NCI-H2171 treated with DMSO at 0.1 percent for 48 hours (cell line): ENCODE measurements around the gene TCEA3.
A peak's percentile ranks its signal among the peaks of the same experiment; 100 is the strongest.
"Not testable (repeated sequence)": the region's sequence is repeated elsewhere in the genome, so short reads cannot be mapped to it uniquely, and the experiment has no call there.

ENCODE experiments used
- DNase-seq: peaks from one replicate; lab custom pipeline; 2025; lab: John Stamatoyannopoulos, UW

The TCEA3 gene

GRCh38 chr1:23392125-23392855 lies 32.3 kb downstream of the TCEA3 start:
- no peak for DNase-seq

GRCh38 chr1:23389837-23390321 lies 34.7 kb downstream of the TCEA3 start:
- DNase-seq: no peak

DNA sequence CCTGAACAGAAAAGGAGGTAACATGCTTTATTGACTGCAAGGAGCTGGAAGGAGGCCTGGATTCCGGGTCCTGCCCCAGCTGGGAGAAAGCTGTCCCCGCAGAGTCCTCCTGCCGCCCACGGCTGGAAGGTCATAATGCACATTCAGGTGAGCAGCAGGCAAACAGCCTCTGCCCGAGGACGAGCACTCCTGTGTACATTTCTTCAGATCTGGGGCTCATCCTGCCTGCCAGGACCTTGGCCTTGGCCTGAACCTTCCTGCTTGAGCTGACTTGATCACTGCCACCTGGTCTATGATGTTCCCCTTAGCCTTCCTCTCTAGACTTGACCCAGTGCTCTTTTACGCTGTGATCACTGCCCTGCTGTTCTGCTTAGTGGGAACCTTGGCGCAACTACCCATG lies 37.1 kb downstream of the TCEA3 start:
- DNase-seq: no peak

DNA sequence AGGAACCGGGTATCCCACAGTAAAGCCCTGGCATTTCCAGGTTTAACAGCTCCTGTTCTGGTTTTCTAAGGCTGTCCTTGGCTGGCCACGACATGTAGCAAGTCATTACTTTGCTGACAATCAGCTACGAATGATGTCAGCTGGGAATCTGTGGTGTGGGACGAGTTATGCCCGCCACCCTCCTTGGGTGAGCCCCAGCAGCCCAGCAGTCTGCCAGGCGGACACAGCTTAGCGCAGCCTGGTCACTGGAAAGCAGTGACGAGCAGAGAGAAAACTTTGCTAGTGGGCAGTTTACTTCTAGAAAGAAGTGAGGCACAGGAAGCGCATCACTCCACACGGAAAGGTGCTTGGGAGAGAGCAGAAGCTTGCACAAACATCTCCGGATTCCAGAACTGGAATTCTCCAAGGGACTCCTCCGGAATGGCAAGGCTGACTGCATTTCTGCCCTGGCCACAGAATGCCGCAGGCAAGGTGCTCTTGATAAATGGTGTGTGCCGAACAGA lies 39.4 kb downstream of the TCEA3 start:
- DNase-seq: no peak

- DNase-seq: no peak
Observed at GRCh38 chr1:23384312-23385058, 40.1 kb downstream of the TCEA3 start.

DNA sequence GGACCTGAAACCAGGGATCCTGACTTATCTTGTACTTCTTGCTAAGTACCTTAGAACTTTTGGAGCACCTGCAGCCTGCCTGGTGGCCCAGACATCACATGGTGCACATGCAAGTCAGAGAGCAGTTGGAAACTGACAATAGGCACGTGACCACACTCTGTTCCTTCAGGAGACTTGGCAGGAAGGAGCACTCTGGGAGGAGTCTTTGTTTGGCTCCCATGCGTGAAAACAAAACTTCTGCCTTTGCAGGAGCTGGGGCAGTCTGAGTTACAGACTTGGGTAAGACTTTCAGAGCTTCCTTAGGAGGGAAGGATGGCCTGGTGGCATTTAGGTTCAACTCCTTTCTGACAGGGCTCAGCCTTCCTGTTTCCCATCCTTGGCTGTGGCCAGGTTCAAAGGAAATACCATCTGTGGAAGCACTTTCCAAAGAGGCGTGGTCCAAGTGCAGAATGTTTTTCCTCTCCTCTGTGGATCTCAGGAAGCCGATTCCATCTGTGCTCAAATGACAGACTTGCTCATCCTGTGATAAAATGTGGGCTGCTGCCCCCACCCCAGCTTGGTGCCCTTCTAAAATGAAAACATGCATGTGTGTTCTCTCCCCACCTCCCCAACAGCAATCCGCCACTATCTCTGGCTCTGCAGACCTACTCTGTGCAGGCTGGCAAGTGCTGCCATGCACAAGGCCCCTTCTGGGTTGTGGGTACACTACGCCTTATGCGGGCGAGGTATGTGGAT lies 40.8 kb downstream of the TCEA3 start:
- no peak for DNase-seq

GRCh38 chr1:23381233-23381885 lies 43.2 kb downstream of the TCEA3 start:
- DNase-seq: no peak

- no peak for DNase-seq
Observed at GRCh38 chr1:23380719-23381118, 43.8 kb downstream of the TCEA3 start.

DNA sequence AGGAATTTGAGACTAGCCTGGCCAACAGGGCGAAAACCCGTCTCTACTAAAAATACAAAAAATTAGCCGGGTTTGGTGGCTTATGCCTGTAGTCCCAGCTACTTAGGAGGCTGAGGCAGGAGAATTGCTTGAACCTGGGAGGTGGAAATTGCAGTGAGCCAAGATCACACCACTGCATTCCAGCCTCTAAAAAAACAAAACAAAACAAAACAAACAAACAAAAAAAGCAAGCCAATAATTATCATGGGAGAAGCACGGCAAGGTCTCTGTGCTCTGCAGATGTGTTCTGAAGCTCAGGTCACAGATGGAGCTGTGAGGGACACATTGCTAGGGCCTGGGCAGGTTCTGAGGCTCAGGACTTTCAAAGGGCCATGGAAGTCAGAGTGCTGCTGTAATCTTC lies 44.3 kb downstream of the TCEA3 start:
- DNase-seq: not testable (repeated sequence)

DNA sequence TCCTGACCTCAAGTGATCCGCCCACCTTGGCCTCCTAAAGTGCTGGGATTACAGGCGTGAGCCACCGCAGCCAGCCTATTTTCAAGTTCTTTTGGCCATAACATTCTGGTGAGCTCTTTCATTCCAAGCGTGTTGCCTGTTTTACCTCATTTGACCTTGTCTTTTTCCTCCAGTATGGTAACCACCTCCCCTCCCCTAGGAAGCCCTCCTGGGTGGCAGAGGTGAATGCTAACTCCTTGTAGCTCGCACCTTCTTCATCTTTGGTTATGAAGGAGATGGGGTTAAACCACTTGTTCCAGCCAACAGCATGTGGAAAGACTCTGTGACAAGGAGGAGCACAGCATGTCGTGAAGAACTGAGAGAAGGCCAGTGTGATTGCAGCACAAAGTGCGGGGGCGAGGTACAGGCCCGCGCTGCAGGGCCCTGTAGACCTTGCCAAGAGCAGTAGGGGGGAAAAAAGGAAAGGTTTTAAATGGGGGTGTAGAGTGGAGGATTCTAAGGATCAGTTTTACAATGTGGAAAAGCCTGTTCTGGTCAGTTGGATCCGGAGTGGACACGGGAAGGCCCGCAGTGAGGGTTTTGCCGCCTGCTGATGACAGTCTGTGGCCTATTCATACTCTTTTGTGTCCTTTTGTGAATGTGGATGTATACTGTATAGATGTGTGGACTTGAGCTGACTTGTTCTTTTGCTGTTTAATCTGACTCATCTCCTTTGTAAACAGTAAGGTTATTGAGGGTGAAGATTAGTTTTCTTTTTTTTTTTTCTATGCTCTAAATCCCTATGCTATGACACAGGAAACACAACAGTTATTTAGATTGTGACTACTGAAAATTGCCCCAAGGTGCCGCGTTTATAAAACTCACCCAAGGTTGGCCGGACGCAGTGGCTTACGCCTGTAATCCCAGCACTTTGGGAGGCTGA lies 47.4 kb downstream of the TCEA3 start:
- DNase-seq: peak; percentile 18

GRCh38 chr1:23374079-23374735 lies 50.3 kb downstream of the TCEA3 start:
- DNase-seq: not testable (repeated sequence)

DNA sequence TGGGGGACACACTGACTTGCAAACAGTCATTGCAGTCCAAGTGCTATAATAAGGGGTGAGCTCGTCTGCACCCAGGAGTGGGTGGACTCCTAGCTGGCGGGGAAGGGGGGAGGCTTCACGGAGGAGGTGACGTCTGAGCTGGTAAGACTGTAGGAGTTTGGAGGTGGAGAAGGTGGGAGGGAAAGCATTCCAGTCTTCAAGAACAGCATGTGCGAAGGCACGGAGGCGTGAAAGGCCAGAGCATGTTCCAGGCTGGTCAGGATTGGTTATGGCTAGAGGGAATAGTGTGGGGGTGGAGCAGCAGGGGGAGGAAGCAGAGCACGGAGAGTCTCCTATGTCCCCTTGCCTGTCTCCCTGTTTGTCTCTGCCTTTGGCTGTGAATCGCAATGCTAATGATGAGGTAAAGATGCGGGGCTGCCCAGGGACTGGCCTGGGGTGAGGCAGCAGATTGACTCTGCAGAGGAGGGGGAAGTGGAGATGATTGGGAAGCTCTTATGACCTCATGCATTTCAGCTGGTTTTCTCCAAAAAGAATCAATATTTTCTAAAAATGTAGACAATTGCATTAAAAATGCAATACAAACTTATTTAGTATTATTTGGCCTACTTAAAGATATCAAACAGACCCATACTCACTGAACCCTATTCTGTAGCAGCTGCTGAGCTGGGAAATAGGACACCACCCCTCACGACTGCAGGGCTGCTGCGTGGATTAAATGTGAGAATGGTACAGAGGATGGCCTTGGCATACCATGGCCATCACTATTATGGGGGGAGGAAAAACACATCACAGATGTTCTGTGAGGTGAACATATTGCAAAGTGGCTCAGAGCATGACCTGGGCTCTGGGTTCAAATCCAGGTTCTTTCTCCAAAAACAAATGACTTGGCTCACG lies 52.3 kb downstream of the TCEA3 start:
- DNase-seq: peak; percentile 37

GRCh38 chr1:23370709-23371584 lies 53.6 kb downstream of the TCEA3 start:
- DNase-seq: peak; percentile 84

DNA sequence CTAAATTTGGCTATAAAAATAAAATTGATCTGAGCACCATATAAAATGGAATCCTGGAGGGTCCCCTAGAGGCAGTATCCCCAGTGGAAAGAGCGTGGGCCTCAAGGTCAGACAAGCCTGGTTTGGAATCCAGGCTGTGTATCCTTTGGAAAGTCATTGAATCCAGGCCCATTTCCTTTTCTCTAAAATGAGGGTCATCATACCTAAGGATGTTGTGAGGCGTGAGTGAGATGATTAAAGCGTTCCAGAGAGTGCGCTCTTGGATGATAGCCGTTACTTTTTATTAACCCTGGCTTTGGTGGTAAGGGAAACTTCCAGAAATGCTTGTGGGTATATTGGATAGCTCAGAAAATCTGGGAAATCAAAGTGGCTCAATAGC lies 54.2 kb downstream of the TCEA3 start:
- DNase-seq: no peak

DNA sequence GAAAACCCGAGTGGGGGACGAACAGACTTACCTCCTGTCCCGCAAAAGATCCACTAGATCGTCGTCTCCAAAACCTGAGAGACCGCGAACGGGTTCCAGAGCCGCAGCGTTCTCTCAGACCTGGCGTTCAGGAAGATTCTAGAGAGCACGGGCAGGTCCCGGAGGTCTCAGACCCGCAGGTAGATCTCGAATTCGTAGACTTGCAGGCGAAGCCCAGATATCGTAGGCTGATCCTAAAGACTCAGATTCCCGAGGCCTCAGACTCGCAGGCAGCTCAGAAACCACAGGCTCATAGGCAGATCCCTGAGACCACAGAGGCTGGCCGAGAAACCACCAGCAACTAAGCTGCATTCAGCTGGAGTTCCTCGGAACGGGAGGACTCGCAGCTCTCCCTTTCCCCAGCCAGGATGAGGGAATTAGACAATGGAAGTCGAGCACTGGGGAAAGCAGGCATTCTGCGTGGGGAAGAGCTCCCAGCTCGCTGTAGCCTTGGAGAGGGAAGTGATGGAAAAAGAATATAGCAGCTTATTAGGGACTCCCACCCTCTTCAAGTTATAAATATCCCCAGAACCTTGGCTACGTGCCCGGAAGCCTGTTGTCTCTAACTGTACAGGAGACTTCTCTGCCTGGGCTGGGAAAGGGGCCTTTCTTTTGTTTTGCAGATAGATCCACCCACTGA lies 55.1 kb downstream of the TCEA3 start, which contains the start of gene ZNF436:
Gene ZNF436, minus strand, starts transcription at position 502 of the 679 bp plus-strand sequence. CDS start 1,831 bp downstream, outside the sequence.
- peak; percentile 92 for DNase-seq

GRCh38 chr1:23368562-23369334 lies 55.8 kb downstream of the TCEA3 start:
- peak; percentile 96 for DNase-seq
